Measurements from ENCODE around the gene LGALS16.

The LGALS16 gene

DNA sequence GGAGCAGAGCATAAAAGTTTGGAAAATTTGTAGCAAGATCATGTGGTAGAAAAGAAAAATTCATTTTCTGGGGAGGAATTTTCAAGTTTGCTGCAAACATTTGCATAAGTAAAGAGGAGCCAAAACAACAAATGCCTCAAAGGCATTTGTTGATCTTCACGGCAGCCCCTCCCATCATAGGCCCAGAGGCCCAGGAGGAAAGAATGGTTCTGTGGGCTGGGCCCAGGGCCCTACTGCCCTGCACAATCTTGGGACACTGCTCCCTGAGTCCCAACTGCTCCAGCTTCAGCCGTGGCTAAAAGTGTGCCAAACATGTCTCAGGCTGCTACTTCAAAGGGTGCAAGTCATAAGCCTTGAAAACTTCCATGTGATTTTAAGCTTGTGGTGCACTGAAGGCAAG lies 42.1 kb upstream of the LGALS16 start:
- TF ChIP-seq EZH2 (IDR thresholded peaks at IDR 0.05; ENCODE audit: borderline replicate concordance, low read length): no peak
- TF ChIP-seq CTCF (IDR thresholded peaks at IDR 0.05; ENCODE audit: low read length): no peak

DNA sequence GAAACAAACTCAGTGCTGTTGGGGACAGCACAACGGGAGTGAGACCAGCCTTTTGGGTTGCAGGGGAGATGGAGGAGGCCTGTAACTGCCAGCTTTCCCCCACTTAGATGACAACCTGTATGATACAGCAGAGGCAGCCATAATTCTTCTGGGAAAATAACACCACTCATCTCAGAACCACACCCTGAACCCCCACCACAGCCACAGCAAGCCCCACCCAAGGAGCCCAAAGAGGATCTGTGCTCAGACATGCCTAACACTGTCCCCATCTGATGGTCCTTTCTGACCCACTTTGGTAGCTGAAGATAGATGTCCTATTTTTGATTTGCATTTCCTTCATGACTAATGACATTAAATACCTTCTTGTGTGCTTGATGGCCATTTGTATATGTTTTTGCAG lies 38.0 kb upstream of the LGALS16 start:
- no peak overlapping the region for H2AFZ ChIP-seq (ENCODE audit: low read length)
- no peaks in the 10 kb centered on the region for H3K36me3 ChIP-seq (ENCODE audit: insufficient read depth, low read length)
- no peaks in the 10 kb centered on the region for H3K9me3 ChIP-seq (ENCODE audit: low read length)
- no peaks in the 10 kb centered on the region for H3K9me2 ChIP-seq (ENCODE audit: low read depth, low read length)
- no peak for TF ChIP-seq EZH2 (IDR thresholded peaks at IDR 0.05; ENCODE audit: borderline replicate concordance, low read length)
- no peak for TF ChIP-seq CTCF (IDR thresholded peaks at IDR 0.05; ENCODE audit: low read length)
- H3K9ac ChIP-seq (ENCODE audit: low read length): no peak overlapping the region
- H3K4me3 ChIP-seq (ENCODE audit: low read depth, low read length, poor library complexity, severe bottlenecking): no peak overlapping the region
- no peaks in the 10 kb centered on the region for H3K4me1 ChIP-seq (ENCODE audit: insufficient read depth, low read length, severe bottlenecking)
- H3F3A ChIP-seq (ENCODE audit: insufficient read depth, low read length): no peaks in the 10 kb centered on the region
- H3K79me2 ChIP-seq (ENCODE audit: insufficient read depth, low read length): no peaks in the 10 kb centered on the region
- H3K27ac ChIP-seq (ENCODE audit: low read depth, low read length, poor library complexity, severe bottlenecking): no peak overlapping the region
- no peaks in the 10 kb centered on the region for H3K27me3 ChIP-seq (ENCODE audit: insufficient read depth, low read length)
- no peaks in the 10 kb centered on the region for H4K20me1 ChIP-seq (ENCODE audit: insufficient read depth, low read length)
- H3K4me2 ChIP-seq (ENCODE audit: low read length): no peak overlapping the region

More for the DNA sequence above, 42.1 kb upstream of the LGALS16 start:
- H3K36me3 ChIP-seq (ENCODE audit: insufficient read depth, low read length): no peaks in the 10 kb centered on the region
- H4K20me1 ChIP-seq (ENCODE audit: insufficient read depth, low read length): no peaks in the 10 kb centered on the region
- H3K4me1 ChIP-seq (ENCODE audit: insufficient read depth, low read length, severe bottlenecking): no peaks in the 10 kb centered on the region
- no peaks in the 10 kb centered on the region for H3K9me3 ChIP-seq (ENCODE audit: low read length)
- H3F3A ChIP-seq (ENCODE audit: insufficient read depth, low read length): no peaks in the 10 kb centered on the region
- no peak overlapping the region for H3K4me2 ChIP-seq (ENCODE audit: low read length)
- H3K79me2 ChIP-seq (ENCODE audit: insufficient read depth, low read length): no peaks in the 10 kb centered on the region
- no peaks in the 10 kb centered on the region for H3K9me2 ChIP-seq (ENCODE audit: low read depth, low read length)
- no peak overlapping the region for H3K4me3 ChIP-seq (ENCODE audit: low read depth, low read length, poor library complexity, severe bottlenecking)
- no peak overlapping the region for H2AFZ ChIP-seq (ENCODE audit: low read length)
- H3K27me3 ChIP-seq (ENCODE audit: insufficient read depth, low read length): no peaks in the 10 kb centered on the region
- no peak overlapping the region for H3K27ac ChIP-seq (ENCODE audit: low read depth, low read length, poor library complexity, severe bottlenecking)
- H3K9ac ChIP-seq (ENCODE audit: low read length): no peak overlapping the region

DNA sequence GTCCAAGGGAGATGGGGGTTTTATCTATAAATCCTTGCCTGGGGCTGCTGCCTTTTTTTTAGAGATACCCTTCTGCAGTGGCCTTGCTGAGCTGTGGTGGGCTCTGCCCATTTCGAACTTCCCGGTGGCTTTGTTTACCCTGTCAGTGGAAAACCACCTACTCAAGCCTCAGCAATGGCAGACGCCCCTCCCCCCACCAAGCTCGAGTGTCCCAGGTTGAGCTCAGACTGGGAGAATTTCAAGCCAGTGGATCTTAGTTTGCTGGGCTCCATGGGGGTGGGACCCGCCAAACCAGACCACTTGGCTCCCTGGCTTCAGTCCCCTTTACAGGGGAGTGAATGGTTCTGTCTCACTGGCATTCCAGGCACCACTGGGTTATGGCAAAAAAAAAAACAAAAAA lies 31.8 kb upstream of the LGALS16 start:
- Histone ChIP-seq H3K9me3 (ENCODE audit: low read length) (no peaks in the 10 kb centered on the region), H3K79me2 (ENCODE audit: insufficient read depth, low read length) (no peaks in the 10 kb centered on the region), H3K4me1 (ENCODE audit: insufficient read depth, low read length, severe bottlenecking) (no peaks in the 10 kb centered on the region), H3K4me3 (ENCODE audit: low read depth, low read length, poor library complexity, severe bottlenecking) (no peak overlapping the region), H3K27me3 (ENCODE audit: insufficient read depth, low read length) (no peaks in the 10 kb centered on the region), H3K27ac (ENCODE audit: low read depth, low read length, poor library complexity, severe bottlenecking) (no peak overlapping the region), H3K36me3 (ENCODE audit: insufficient read depth, low read length) (no peaks in the 10 kb centered on the region), H3K4me2 (ENCODE audit: low read length) (no peak overlapping the region), H3K9me2 (ENCODE audit: low read depth, low read length) (no peaks in the 10 kb centered on the region), H3K9ac (ENCODE audit: low read length) (no peak overlapping the region), H4K20me1 (ENCODE audit: insufficient read depth, low read length) (no peaks in the 10 kb centered on the region), H3F3A (ENCODE audit: insufficient read depth, low read length) (no peaks in the 10 kb centered on the region), H2AFZ (ENCODE audit: low read length) (no peak overlapping the region)
- no peak for TF ChIP-seq CTCF (IDR thresholded peaks at IDR 0.05; ENCODE audit: low read length)
- no peak for TF ChIP-seq EZH2 (IDR thresholded peaks at IDR 0.05; ENCODE audit: borderline replicate concordance, low read length)

Data from OCI-LY1 (cell line).